Measurements from ENCODE around the gene TMEM100.

GRCh38 chr17:55676274-55676673 is 46.4 kb downstream of the TMEM100 start:
- no peak for TF ChIP-seq CTCF (IDR thresholded peaks at IDR 0.05)
- TF ChIP-seq EZH2 (IDR thresholded peaks at IDR 0.05; ENCODE audit: borderline replicate concordance, insufficient read depth, low read depth, low read length, poor library complexity, severe bottlenecking) = no peak

Data from B cell (primary cell).